Measurements from ENCODE around the gene ZFP28.

ZFP28 gene

DNA sequence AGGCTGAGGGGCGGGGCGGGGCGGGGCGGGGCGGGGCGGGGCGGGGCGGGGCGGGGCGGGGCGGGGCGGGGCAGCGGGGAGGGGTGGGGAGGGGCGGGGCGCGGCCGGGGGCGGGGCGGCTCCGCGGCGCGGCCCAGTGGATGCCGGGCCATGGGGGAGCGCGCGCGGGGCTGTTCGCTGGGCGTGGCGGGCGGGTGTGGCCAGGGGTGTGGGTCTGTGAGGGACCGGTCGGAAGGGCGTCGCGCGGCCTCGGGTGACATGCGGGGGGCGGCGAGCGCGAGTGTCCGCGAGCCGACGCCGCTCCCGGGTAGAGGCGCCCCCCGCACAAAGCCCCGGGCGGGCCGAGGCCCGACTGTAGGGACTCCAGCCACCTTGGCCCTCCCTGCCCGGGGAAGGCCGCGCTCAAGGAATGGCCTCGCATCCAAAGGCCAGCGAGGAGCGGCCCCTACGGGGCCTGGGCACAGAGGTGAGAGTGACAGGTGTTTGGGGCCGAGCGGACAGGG lies at the start of gene ZFP28:
ZFP28 (plus strand) TSS at position 188 of the 503 bp plus-strand sequence; CDS start at position 259, 71 bp downstream.
- no peak for DNase-seq

DNA sequence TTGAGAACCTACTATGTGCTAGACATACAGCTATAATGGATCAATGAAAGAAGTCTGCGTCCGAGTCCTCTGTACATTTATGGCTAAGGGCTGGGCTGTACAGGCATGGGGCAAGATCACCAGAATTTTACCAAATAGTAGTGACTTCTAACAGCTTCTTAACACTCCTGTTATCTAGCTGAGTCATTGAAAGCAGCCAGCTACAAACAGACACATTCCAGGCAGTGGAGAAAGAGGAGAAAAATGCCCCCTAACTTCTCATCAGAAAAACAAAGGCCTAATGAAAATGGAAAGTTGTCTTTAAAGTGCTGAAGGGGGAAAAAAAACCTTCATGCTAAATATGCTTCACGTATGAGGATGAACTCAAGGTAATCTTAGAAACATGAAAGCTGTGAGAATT lies 47.3 kb upstream of the ZFP28 start:
- no peak for DNase-seq

DNA sequence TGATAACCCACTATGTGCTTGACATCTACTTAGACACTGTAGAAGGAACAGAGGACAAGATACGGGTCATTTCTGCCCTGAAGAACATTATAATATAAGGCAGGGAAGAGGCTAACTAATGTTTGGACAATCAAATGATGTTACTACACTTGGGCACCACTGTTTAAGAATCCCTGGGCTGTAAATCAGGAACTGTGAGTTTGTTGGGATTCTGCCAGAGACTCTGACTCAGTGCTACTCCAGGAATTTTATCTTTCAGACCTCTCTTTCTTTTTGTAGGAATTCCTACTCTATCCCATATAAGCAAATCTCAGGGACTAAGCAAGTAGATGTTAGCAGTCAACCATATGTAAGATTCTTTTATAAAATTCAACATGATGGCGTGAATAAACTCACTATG lies 34.2 kb upstream of the ZFP28 start:
- no peak for DNase-seq

DNA sequence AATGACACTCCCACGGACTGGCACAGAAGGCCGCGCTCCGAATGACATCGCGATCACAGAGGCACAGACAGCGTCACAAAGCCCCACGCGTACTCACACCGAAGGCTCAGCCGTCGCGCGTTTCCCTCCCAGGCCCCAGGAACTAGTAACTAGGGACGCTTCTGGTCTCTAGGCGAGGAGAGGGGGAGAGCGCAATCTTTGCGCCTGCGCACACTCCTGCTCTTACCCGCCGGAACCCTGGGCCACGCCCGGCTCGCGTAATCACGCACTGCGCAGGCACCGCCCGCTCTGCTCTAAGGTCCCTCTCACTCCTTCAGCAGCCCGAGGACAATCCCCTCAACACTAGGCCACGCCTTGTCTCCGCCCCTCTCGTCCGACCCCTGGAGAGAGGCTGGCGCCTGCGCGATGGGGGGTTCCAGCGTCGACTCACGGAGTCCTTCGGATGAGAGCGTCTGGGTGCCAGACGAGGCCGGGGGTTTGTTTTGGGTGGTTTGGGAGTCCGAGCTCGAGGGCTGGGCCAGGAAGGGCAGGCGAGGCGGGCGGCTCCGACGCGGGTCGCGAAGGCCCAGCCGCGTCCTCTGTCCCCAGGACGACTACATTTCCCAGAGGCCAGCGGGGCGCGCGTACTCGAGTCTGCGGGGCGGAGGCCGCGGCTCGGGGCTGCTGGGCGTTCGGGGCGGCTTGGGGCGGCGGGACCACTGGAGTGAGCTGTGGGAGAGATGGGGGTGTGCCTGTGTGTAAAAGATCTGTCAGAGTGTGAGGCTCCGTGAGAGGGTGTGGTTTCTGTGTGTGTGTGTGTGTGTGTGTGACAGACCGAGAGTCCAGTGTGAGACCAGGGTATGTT lies 31.1 kb upstream of the ZFP28 start, which contains the start of gene ZNF471:
ZNF471 (plus strand) TSS at position 410 of the 844 bp plus-strand sequence. CDS start 3,717 bp downstream, outside the sequence.
- DNase-seq: peak; percentile 85

DNA sequence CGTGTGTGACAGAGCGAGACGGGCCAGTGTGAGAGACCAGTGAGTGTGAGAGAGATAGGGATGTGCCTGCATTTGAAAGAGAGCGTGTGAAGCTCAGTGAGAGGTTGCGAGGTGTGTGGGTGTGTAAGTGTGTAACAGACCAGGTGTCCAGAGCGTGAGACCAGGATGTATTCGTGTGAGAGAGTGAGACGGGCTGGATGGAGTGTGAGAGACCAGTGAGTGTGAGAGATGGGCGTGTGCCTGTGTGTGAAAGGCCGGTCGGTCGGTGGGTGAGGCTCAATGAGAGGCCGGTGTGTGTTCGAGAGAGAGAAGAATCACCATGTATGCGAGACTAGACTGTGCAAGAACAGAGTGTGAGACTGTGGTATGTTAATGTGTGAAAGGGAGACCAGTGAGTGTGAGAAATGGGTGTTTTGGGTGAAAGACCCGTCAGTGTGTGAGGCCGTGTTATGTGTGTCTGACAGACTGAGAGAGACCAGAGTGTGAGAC lies 30.4 kb upstream of the ZFP28 start:
- DNase-seq: no peak

DNA sequence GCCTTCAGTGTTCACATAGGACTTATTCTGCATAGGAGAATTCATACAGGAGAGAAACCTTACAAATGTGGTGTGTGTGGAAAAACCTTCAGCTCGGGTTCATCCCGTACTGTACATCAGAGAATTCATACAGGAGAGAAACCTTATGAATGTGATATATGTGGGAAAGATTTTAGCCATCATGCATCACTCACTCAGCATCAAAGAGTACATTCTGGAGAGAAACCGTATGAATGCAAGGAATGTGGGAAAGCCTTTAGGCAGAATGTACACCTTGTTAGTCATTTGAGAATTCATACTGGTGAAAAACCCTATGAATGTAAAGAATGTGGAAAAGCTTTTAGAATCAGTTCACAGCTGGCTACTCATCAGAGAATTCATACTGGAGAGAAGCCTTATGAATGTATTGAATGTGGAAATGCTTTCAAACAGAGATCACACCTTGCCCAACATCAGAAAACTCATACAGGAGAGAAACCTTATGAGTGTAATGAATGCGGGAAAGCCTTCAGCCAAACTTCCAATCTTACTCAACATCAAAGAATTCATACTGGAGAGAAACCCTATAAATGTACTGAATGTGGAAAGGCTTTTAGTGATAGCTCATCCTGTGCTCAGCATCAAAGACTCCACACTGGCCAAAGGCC lies 13.4 kb upstream of the ZFP28 start:
- DNase-seq: no peak

DNA sequence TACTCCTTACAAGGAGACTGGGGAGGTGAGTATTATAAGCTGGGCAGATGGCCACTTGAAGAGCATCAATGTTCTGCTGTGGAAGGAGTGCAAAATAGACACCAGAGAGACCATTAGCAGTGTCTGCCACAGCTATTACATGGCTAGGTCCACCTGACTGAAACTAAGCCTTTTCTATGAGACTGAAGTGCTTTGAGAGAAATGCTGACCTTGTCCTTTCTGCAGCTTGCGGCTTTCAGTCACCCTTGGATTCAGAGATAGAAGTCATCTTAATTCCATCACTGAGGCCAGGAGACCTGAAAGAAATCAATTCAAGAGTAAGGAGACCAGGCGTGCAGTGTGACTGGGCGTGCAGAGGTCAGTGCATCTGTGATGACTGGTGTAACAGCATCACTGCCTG lies 1.3 kb upstream of the ZFP28 start:
- DNase-seq: no peak

DNA sequence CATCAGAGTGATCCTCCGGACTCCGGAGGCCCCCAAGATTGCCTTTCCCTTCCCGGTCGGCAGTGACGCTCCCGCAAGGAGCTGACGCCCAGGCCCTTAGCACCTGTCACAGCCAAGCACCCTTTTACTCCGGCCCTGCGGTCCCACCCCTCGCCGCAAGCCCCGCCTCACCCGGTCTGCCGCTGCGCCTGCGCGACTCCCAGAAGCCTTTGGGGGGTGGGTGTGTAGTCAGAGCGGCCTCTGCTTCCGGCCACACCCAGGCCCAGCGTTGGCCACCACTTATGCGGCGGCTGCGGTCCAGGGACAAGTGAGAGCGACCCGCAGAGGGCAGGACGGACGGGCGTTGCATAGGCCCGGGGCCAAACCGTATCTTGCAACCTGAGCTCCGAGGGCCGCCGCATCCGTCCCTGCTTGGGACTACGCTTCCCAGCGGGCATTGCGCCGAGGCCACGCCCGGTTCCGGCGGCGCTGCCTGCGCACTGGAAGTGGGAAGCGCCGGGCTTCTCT lies 441 bp upstream of the ZFP28 start:
- DNase-seq: peak; percentile 74

DNA sequence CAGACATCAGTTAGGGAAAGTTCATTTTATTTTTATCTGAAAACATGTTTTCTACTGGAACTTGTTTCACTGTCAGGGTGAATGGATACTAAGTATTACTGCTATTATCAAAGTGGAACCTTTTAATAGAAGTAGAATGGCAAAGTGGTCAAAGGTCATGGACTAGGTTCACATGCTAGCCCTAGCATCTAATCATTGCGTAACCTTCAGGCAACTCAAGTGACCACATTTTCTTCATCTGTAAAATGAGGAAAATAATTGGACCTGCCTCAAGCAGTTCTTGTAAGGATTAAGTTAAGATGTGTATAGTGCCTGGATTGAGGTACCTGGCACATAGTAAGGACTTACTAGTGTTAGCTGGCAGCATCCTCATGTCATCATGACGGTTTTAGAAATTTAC lies 5.0 kb downstream of the ZFP28 start:
- no peak for DNase-seq

DNA sequence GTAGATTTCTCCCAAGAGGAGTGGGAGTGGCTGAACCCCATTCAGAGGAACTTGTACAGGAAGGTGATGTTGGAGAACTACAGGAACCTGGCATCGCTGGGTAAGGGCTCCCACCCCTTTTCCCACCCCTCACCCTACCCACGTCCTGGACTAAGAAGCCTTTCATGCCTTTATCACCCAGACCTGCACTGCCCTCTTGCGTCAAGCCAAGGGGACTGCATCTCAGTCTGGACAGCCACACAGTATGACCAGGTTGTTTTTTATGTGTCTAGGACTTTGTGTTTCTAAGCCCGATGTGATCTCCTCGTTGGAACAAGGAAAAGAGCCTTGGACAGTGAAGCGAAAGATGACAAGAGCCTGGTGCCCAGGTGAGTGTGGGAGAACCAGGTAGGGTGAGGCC lies 8.8 kb downstream of the ZFP28 start:
- no peak for DNase-seq

DNA sequence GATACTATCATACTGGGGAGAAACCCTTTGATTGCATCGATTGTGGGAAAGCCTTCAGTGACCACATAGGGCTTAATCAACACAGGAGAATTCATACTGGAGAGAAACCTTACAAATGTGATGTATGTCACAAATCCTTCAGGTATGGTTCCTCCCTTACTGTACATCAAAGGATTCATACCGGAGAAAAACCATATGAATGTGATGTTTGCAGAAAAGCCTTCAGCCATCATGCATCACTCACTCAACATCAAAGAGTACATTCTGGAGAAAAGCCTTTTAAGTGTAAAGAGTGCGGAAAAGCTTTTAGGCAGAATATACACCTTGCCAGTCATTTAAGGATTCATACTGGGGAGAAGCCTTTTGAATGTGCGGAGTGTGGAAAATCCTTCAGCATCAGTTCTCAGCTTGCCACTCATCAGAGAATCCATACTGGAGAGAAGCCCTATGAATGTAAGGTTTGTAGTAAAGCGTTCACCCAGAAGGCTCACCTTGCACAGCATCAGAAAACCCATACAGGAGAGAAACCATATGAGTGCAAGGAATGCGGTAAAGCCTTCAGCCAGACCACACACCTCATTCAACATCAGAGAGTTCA lies 15.6 kb downstream of the ZFP28 start:
- DNase-seq: no peak

DNA sequence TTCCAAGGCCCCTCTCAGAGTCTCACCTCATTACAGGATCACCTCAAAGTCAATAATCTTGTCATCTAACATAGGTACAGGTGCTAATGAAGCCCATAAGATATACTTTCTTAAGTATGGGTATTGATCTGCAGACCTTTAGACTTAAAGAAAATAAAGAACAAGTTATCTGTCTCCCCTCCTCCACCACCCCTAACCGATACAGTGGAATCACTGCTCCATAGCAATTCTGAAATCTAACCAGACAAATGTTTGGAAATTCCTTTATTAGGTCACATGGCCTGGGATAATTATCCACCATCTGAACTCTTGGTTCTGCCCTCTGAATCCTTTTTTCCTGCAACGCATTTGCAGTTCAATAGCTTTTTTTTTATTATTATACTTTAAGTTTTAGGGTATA lies 24.0 kb downstream of the ZFP28 start:
- DNase-seq: no peak

DNA sequence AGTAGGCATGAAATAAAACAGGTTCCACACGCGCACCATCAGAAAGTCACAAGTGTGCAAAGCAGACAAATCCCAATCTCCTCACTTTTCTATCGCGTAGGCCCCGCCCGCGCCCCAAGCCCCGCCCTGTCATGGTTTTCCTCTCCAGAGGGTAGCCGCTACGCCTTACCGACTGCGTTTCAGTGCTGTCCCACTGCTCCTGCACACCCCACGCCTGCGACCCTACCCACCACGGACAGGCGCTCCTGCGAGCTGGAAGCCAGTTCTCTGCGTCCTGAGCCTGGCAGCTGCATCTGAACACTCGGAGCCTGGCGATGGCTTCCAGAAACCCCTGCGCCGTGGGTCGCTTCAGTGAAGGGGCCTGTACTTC lies 28.1 kb downstream of the ZFP28 start:
- no peak for DNase-seq

DNA sequence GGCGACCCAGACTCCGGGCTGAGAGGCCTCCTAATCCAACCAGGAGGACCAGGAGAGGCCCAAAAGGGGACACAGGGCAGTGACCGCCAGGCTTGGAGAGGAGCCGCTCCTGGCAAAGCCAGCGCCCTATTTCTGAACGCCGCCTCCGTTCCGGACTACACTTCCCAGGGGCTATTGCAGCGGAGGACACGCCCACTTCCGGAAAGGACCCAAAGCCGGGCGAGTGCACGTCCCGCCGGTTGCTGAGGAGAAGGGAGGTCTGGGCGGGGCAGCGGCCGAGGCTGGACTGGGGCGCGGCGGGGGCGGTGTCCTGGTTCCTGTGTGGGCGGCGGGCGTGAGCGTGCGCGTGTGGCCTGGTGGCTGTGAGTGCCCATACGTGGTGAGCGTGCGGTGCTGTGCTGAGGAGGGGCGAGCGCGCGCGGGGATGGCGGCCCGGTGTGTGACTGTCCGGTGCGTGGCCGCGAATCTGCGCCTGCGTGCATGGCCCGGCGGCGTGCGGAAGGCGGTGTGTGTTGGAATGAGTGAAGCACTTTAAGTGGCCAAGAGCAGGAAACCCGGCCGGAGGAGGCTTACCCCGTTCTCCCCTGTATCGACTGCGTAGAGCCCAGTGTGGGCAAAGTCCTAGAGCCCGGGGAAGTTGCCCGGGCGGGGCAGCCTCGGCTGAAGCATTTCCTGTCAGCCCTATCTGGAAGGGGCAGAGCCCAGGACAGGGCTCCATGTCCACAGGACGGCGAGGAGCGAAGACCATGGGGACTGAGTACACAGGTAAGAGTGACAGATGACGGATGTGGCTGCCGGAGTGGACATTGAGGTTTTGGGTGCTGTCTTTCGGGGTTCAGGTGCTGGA lies 28.7 kb downstream of the ZFP28 start, which contains the start of gene ZNF470:
ZNF470 (plus strand) TSS at position 195 of the 847 bp plus-strand sequence. CDS start 2,844 bp downstream, outside the sequence.
- DNase-seq: peak; percentile 81

DNA sequence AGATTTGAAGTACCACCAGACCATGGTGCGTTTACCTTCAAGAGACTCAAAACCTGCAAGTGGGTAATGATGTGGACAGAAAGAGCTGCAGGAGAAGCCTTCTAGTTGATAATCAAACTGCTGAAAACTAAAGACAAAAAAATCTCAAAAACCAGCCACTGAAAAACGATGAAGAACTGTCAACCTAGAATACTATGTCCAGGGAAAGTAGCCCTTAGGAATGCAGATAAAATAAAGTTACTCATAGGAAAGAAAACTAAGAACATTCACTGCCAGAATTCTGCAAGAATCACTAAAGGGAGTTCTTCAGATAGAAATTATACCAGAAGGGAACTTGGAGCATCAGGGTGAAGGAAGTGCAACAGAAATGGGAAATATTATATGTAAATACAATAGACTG lies 33.8 kb downstream of the ZFP28 start:
- no peak for DNase-seq

DNA sequence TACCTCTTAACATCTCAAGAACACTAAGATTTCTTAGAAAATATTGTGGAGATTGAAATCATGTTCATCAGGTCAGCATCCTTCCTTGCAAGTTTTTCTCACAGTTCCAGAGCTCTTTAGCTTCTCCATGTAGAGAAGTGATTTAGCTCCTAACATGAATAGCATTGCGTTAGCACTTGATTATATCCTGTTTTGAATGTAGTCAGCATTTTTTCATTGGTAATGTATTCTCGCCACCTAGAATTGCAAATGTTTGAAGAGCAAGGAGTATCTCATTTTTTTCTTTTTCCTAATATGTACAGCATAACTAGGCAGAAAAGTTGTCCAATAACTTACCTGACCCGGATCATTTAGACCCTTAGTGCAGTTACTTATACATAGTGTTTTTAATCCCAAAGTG lies 35.2 kb downstream of the ZFP28 start:
- DNase-seq: no peak

DNA sequence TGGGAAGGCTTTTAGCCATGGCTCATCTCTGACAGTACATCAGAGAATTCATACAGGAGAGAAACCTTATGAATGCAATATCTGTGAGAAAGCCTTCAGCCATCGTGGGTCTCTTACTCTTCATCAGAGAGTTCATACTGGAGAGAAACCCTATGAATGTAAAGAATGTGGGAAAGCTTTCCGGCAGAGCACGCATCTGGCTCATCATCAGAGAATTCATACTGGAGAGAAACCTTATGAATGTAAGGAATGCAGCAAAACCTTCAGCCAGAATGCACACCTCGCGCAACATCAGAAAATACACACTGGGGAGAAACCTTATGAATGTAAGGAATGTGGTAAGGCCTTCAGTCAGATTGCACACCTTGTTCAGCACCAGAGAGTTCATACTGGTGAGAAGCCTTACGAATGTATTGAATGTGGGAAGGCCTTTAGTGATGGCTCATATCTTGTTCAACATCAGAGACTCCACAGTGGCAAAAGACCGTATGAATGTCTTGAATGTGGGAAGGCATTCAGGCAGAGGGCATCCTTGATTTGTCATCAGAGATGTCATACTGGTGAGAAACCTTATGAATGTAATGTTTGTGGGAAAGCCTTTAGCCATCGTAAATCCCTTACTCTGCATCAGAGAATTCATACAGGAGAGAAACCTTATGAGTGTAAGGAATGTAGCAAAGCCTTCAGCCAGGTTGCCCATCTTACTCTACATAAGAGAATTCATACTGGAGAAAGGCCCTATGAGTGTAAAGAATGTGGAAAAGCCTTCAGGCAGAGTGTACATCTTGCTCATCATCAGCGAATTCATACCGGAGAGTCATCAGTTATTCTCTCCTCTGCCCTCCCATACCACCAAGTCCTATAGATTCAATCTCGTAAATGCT lies 39.2 kb downstream of the ZFP28 start:
- no peak for DNase-seq

DNA sequence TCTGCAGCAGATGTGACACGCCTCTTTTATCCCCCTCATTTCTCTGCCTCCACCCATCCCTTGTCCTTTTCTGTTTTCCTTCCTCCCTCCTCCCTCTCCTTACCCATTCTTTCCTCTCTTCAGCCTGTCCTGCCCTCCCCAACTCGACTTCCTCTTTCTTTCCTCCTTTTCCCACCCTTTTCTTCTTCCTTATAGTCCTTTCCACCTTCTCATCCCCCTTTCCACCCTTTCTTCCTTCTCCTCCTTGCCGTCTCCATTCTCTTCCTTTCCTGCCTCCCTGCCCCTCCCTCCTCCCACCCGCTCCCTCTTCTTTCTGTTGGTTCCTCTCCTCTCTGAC lies 55.7 kb downstream of the ZFP28 start:
- DNase-seq: no peak

DNA sequence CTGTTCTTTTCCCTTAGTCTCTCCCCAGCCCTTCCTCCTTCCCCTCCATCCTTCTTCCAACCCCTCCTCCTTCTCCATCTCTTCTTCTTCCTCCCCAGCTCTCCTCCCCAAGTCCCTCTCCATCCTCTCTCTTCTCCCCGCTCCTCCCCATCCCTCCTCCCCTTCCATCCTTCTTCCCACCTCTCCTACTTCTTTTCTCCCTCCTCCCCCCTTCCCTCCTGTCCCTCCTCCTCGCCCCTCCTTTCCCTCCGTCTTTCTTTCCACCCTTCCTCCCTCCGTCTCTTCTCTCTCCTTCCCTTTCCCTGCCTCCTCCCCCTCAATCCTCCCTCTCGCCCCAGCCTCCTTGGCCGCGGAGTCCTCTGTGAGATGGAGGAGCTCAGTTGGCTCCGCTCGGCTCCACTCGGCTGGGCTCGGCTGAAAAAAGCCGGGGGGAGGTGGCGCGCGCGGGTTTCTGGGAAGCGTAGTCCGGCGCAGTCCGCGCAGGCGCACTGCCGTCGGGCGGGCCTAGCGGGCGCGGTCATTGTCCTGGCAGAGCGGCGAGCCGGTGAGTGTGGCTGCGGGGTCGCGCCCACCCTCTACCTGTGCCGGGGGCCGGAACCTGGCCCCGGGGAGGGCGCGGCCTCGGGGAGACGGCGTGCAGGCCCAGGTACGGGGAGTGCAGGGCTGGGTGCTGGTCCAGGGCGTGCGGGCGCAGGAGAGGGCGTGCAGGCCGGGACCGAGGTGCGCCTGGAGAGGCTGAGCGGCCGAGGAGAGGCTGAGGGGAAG lies 56.2 kb downstream of the ZFP28 start, which contains the start of gene ZNF71:
ZNF71 (plus strand) TSS at position 520 of the 765 bp plus-strand sequence. CDS start 6,257 bp downstream, outside the sequence.
- DNase-seq: peak; percentile 76

DNA sequence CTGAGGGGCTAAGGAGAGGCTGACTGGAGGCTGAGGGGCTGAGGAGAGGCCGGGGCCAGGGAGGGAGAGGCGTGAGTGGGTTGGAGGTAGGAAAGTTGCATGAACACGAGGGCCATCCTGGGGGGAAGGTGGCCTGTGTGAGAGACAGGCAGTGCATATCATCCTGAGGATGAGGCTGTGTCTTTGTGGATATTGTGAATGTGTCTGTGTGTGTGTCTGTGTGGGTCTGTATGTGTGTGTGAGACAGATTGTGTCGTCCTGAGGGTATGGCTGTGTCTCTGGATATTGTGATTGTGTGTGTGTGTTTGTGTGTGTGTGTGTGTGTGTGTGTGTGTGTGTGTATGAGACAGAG lies 56.8 kb downstream of the ZFP28 start:
- DNase-seq: no peak
